ENCODE data around the gene LY6G5B.

LY6G5B gene, protein sequence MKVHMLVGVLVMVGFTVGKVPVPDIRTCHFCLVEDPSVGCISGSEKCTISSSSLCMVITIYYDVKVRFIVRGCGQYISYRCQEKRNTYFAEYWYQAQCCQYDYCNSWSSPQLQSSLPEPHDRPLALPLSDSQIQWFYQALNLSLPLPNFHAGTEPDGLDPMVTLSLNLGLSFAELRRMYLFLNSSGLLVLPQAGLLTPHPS

DNA sequence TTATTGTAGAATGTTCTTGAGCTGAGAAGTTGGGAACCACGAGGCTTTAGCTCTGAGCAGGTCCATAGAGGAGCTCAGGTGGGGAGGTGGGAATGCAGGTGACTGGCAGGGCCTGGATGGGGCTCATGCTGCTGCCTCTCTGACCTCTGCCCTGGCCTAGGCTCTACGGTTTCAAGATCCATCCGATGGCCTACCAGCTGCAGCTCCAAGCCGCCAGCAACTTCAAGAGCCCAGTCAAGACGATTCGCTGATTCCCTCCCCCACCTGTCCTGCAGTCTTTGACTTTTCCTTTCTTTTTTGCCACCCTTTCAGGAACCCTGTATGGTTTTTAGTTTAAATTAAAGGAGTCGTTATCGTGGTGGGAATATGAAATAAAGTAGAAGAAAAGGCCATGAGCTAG, at the start of gene LY6G5B:
LY6G5B (plus strand) TSS at position 301 of the 400 bp plus-strand sequence. CDS start 975 bp downstream, outside the sequence.
- H3K9me3 Mint-ChIP-seq: no peaks in the 10 kb centered on the region
- H3K4me1 Mint-ChIP-seq (ENCODE audit: low read depth): peaks cover 34% of the 10 kb centered on the region
- H3K4me3 Mint-ChIP-seq: no peak within 1 kb of the TSS
- no peak within 1 kb of the TSS for H3K27ac Mint-ChIP-seq
- intact Hi-C loops (cut with micrococcal nuclease): loop anchor here (5.0 kb wide), 4 partner anchors 47 to 153 kb away; partner anchors contain the start of genes CLIC1, DDX39B and PRRC2A
- H3K36me3 Mint-ChIP-seq (ENCODE audit: low read depth): peaks cover 89% of the 10 kb centered on the region
- no peaks in the 10 kb centered on the region for H3K27me3 Mint-ChIP-seq

DNA sequence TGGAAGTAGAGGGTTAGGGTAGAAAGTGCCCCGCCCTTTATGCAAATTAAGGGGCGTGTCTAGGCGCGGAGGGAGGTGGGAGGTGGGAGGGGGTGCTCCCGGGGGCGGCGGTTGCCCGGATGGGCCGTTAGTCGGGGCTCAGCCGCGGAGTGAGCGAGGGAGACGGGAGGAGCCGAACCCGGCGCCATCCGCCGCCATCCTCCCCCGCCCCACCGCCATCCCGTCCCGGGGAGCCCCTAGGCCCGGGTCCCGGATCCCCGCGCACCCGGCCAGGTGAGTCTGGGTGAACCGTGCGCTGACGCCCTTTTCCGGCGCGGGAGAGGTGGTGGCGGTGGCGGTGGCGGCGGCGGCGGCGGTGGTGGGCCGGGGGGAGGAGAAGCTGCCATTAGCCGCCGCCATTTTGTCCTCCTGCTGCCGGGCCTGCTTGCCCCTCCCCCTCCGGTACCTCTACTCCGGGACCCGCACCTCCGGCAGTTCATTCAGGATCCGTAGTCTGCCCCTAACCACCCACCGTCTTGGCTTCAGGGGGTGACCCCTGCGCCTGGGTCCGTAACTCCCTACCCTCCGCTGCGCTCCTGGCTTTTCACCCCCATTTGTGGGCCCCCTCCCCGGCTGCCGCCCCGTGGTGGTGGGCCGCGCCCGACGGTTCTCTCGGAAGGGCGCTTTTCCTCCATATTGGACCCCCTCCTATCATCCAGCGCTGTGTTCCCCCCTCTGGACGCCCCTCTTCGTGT, 49.0 kb upstream of the LY6G5B start, which contains the start of gene PRRC2A:
PRRC2A (plus strand) TSS at position 130 of the 734 bp plus-strand sequence. CDS start 2,075 bp downstream, outside the sequence.
- Mint-ChIP-seq H3K27me3 (no peaks in the 10 kb centered on the region), H3K4me1 (ENCODE audit: low read depth) (peaks cover 52% of the 10 kb centered on the region), H3K4me3 (peak within 1 kb of the TSS; percentile 93), H3K9me3 (no peaks in the 10 kb centered on the region), H3K27ac (peak within 1 kb of the TSS; percentile 96), H3K36me3 (ENCODE audit: low read depth) (peaks cover 84% of the 10 kb centered on the region)
- intact Hi-C loops (cut with micrococcal nuclease): loop anchor here (1.0 to 5.0 kb wide), 2 partner anchors 32 to 47 kb away; partner anchors contain the start of genes BAG6, CSNK2B and LY6G5B

DNA sequence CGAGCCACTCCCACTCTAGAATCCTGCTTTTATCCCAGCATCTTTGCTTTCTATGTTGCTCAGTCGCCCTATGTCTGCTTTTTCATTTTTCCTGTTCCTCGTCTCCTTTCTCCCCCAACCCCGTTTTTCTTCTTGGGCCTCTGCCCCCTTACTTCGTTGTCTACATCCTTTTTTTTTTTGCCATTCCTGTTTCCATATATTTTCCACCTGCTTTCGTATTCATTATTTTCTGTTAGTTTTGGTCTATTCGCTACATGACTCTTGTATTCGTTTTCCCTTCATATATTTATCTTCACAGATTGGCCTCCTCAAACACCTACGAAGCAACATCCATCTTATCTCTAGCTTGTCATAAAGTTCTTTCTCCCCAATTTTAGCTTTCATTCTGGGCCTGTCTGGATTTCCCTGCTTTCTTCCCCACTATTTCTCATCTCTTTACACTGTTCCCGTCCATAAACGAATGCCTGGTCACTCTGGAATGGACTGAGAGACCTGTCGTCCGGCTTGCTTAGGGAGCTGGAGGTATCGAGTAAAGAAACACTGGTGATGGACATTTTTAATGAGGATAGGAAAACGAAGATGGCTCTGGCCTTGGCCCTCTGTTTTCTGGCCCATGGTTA, 48.3 kb upstream of the LY6G5B start:
- Mint-ChIP-seq H3K36me3 (ENCODE audit: low read depth) (peaks cover 84% of the 10 kb centered on the region), H3K27ac (peak overlapping the region; percentile 96), H3K9me3 (no peaks in the 10 kb centered on the region), H3K27me3 (no peaks in the 10 kb centered on the region), H3K4me1 (ENCODE audit: low read depth) (peaks cover 45% of the 10 kb centered on the region), H3K4me3 (peak overlapping the region; percentile 93)
- intact Hi-C loops (cut with micrococcal nuclease): loop anchor here (5.0 kb wide), 1 partner anchor 46 kb away; the partner anchor contains the start of genes CSNK2B and LY6G5B

DNA sequence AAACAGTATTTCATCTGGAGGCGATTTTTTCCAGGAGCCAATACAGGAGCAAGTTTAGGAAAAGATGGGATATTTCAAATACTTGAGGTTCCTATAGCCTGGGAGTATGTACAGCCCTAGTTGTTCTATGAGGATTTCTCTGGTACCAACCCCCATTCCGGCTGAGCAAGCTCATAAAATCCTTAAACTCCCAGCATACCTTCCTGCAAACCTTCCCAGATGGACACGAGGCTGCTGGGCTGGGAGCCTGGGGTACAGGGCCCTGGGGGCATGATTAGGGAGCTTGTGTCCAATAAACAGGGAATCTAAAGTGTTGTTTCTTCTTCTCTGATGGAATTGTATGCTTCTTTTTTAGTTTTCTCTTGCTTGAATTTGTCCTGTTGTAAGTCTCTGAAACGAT, 47.8 kb upstream of the LY6G5B start:
- H3K4me1 Mint-ChIP-seq (ENCODE audit: low read depth): peaks cover 40% of the 10 kb centered on the region
- peak overlapping the region; percentile 93 for H3K4me3 Mint-ChIP-seq
- H3K27me3 Mint-ChIP-seq: no peaks in the 10 kb centered on the region
- intact Hi-C loops (cut with micrococcal nuclease): loop anchor here (5.0 kb wide), 1 partner anchor 45 kb away; the partner anchor contains the start of genes CSNK2B and LY6G5B
- H3K36me3 Mint-ChIP-seq (ENCODE audit: low read depth): peaks cover 84% of the 10 kb centered on the region
- no peaks in the 10 kb centered on the region for H3K9me3 Mint-ChIP-seq
- H3K27ac Mint-ChIP-seq: peak overlapping the region; percentile 96

DNA sequence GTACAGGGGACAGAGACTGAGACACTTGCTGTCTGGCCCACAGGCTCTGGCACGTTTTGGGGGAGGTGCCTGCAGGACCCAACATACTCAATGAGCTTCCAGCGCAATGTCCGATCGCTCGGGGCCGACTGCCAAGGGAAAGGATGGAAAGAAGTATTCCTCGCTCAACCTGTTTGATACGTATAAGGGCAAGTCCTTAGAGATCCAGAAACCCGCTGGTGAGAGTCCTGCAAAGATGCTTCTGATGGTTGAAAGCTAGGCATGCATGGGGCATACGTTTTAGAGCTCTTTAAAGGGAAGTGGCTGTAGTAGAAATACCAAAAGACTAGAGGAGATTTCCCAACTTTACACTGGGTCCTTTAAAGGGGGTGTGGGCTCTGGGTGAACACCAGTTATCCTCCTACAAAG, 47.1 kb upstream of the LY6G5B start:
- Mint-ChIP-seq H3K4me3 (peak overlapping the region; percentile 54), H3K36me3 (ENCODE audit: low read depth) (peaks cover 84% of the 10 kb centered on the region), H3K27me3 (no peaks in the 10 kb centered on the region), H3K9me3 (no peaks in the 10 kb centered on the region), H3K27ac (peak overlapping the region; percentile 96), H3K4me1 (ENCODE audit: low read depth) (peaks cover 41% of the 10 kb centered on the region)
- intact Hi-C loops (cut with micrococcal nuclease): loop anchor here (5.0 kb wide), 1 partner anchor 45 kb away; the partner anchor contains the start of genes CSNK2B and LY6G5B

DNA sequence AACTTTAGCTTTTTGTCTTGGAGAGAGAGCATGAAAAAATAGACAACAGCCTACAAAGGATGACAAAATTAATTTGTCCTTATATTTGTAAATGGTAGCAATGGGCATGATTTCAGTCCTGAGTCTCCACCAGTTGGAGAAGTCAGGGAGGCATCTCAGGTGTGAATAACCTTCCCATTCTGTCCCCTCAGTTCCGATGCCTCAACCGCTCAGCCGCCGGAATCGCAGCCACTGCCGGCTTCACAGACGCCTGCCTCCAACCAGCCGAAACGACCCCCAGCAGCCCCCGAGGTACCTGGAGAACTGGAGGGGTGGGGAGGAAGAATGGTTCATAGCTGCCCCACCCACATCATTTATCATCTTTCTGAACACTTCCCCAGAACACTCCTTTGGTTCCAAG, 45.7 kb upstream of the LY6G5B start:
- no peak overlapping the region for H3K27ac Mint-ChIP-seq

DNA sequence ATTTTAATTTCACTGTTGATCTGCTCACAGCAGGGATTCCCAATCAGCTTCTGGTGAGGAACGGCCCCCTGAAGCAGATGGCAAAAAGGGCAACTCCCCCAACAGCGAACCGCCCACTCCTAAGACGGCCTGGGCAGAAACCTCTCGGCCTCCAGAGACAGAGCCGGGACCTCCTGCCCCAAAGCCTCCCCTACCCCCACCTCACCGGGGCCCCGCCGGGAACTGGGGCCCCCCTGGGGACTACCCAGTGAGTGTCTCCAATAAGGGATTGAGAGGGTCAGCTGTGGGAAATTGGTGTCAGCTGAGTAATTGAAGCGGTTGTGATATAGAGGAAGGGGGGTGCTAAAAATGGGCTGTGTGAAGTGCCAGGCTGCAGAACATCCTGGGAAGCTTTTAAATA, 42.8 kb upstream of the LY6G5B start:
- H3K4me1 Mint-ChIP-seq (ENCODE audit: low read depth): peaks cover 19% of the 10 kb centered on the region
- no peak overlapping the region for H3K27ac Mint-ChIP-seq
- no peak overlapping the region for H3K4me3 Mint-ChIP-seq
- intact Hi-C loops (cut with micrococcal nuclease): no loop called here
- H3K27me3 Mint-ChIP-seq: no peaks in the 10 kb centered on the region
- no peaks in the 10 kb centered on the region for H3K9me3 Mint-ChIP-seq
- peaks cover 96% of the 10 kb centered on the region for H3K36me3 Mint-ChIP-seq (ENCODE audit: low read depth)

More for the DNA sequence above, 45.7 kb upstream of the LY6G5B start:
- intact Hi-C loops (cut with micrococcal nuclease): loop anchor here (5.0 kb wide), 1 partner anchor 43 kb away; the partner anchor contains the start of genes CSNK2B and LY6G5B
- Mint-ChIP-seq H3K27me3 (no peaks in the 10 kb centered on the region), H3K4me3 (no peak overlapping the region), H3K36me3 (ENCODE audit: low read depth) (peaks cover 87% of the 10 kb centered on the region), H3K4me1 (ENCODE audit: low read depth) (peaks cover 29% of the 10 kb centered on the region), H3K9me3 (no peaks in the 10 kb centered on the region)

DNA sequence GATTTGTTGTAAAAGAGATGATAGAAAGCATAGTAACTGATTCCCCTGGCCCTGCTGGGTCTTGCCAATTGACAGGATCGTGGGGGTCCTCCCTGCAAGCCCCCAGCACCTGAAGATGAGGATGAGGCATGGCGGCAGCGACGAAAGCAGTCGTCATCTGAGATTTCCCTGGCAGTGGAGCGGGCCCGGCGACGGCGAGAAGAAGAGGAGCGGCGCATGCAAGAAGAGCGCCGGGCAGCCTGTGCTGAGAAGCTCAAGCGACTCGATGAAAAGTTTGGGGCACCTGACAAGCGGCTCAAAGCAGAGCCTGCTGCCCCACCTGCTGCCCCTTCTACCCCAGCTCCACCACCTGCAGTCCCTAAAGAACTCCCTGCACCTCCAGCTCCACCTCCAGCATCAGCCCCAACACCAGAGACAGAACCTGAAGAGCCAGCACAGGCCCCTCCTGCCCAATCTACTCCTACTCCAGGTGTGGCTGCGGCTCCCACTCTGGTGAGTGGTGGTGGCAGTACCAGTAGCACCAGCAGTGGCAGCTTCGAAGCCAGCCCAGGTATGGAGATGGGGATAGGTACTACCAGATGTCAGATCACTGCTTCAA, 42.0 kb upstream of the LY6G5B start:
- H3K9me3 Mint-ChIP-seq: no peaks in the 10 kb centered on the region
- intact Hi-C loops (cut with micrococcal nuclease): no loop called here
- no peak overlapping the region for H3K27ac Mint-ChIP-seq
- H3K27me3 Mint-ChIP-seq: no peaks in the 10 kb centered on the region
- no peak overlapping the region for H3K4me3 Mint-ChIP-seq
- H3K4me1 Mint-ChIP-seq (ENCODE audit: low read depth): peaks cover 10% of the 10 kb centered on the region
- H3K36me3 Mint-ChIP-seq (ENCODE audit: low read depth): peaks cover 96% of the 10 kb centered on the region

DNA sequence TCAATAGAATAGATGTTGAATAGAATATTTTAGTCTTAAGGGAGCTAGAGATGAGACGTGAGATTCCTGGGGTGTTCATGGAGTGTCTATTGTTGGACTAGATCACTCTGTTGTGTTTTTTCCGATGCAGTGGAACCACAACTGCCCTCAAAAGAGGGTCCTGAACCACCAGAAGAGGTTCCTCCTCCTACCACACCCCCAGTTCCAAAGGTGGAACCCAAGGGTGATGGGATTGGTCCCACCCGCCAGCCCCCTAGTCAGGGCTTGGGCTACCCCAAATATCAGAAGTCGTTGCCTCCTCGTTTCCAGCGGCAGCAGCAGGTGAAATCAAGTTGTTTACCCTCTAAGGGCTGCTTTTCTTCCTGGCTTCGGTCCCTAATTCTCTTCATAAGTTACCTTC, 40.8 kb upstream of the LY6G5B start:
- H3K27ac Mint-ChIP-seq: no peak overlapping the region

DNA sequence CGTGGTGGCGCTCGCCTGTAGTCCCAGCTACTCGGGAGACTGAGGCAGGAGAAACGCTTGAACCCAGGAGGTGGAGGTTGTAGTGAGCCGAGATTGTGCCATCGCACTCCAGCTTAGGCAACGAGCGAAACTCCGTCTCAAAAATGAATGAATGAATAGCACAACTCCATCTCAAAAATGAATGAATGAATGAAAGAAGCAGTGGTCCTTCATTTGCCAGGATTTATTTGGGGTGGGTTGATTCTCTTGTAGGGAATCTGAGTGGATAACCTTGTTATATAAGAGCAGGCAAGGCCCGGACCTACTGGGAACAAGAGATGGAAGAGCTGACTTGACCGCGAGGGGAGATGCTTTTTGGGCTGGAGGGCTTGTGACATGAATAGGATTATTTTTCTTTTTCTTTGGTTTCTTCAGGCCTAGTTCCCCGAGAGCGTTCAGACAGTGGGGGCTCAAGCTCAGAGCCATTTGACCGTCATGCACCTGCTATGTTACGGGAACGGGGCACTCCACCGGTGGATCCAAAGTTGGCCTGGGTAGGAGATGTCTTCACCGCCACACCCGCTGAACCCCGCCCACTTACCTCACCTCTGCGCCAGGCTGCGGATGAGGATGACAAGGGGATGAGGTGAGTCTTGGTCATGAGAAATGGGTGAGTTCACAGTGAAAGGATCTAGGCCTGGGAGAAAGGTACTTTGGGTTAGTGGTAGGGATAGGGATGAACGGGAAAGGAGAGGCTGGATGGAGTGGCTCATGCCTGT, 39.4 kb upstream of the LY6G5B start:
- peaks cover 100% of the 10 kb centered on the region for H3K36me3 Mint-ChIP-seq (ENCODE audit: low read depth)
- intact Hi-C loops (cut with micrococcal nuclease): no loop called here
- peaks cover 8% of the 10 kb centered on the region for H3K4me1 Mint-ChIP-seq (ENCODE audit: low read depth)
- no peaks in the 10 kb centered on the region for H3K27me3 Mint-ChIP-seq
- H3K27ac Mint-ChIP-seq: no peak overlapping the region
- no peaks in the 10 kb centered on the region for H3K9me3 Mint-ChIP-seq
- no peak overlapping the region for H3K4me3 Mint-ChIP-seq

More for the DNA sequence above, 40.8 kb upstream of the LY6G5B start:
- H3K4me1 Mint-ChIP-seq (ENCODE audit: low read depth): peaks cover 8% of the 10 kb centered on the region
- intact Hi-C loops (cut with micrococcal nuclease): no loop called here
- no peak overlapping the region for H3K4me3 Mint-ChIP-seq
- peaks cover 100% of the 10 kb centered on the region for H3K36me3 Mint-ChIP-seq (ENCODE audit: low read depth)
- H3K27me3 Mint-ChIP-seq: no peaks in the 10 kb centered on the region
- H3K9me3 Mint-ChIP-seq: no peaks in the 10 kb centered on the region

DNA sequence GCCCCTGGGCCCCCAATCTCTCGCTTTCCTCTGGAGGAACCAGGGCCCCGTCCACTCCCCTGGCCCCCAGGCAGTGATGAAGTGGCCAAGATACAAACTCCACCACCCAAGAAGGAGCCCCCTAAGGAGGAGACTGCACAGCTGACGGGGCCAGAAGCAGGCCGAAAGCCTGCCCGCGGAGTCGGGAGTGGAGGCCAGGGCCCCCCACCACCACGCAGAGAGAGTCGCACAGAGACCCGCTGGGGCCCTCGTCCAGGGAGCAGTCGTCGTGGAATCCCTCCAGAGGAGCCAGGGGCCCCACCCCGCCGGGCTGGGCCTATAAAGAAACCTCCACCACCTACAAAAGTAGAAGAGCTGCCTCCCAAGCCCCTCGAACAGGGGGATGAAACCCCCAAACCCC, 38.6 kb upstream of the LY6G5B start:
- Mint-ChIP-seq H3K9me3 (no peaks in the 10 kb centered on the region), H3K4me3 (no peak overlapping the region), H3K36me3 (ENCODE audit: low read depth) (peaks cover 100% of the 10 kb centered on the region), H3K27ac (no peak overlapping the region), H3K27me3 (no peaks in the 10 kb centered on the region), H3K4me1 (ENCODE audit: low read depth) (peaks cover 8% of the 10 kb centered on the region)
- intact Hi-C loops (cut with micrococcal nuclease): no loop called here

DNA sequence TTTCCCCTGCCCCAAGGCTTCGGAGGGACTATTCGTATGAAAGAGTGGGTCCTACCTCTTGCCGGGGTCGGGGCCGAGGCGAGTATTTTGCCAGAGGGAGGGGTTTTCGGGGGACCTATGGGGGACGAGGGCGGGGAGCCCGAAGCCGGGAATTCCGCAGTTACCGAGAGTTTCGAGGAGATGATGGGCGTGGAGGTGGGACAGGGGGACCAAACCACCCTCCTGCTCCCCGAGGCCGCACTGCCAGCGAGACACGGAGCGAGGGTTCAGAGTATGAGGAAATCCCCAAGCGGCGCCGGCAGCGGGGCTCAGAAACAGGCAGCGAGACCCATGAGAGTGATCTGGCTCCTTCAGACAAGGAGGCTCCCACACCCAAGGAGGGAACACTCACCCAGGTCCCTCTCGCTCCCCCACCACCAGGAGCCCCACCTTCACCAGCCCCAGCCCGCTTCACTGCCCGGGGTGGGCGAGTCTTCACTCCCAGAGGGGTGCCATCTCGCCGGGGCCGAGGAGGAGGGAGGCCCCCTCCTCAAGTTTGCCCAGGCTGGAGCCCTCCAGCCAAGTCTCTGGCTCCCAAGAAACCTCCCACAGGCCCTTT, 38.0 kb upstream of the LY6G5B start:
- Mint-ChIP-seq H3K4me3 (no peak overlapping the region), H3K9me3 (no peaks in the 10 kb centered on the region), H3K27ac (no peak overlapping the region), H3K27me3 (no peaks in the 10 kb centered on the region), H3K36me3 (ENCODE audit: low read depth) (peaks cover 100% of the 10 kb centered on the region), H3K4me1 (ENCODE audit: low read depth) (peaks cover 8% of the 10 kb centered on the region)
- intact Hi-C loops (cut with micrococcal nuclease): no loop called here

Data from dendritic cell treated with granulocyte-macrophage colony-stimulating factor and Interleukin-4, amounts not matched to agents 40 ng/mL and 50 ng/mL, for 4 days (primary cell).